ENCODE measurements around the gene BRSK2.

BRSK2 gene

GRCh38 chr11:1510928-1511327 lies 121.2 kb downstream of the BRSK2 start:
- no peak for DNase-seq (ENCODE audit: low read depth in 2 of 2, low spot score in 1 of 2)

- DNase-seq (ENCODE audit: low read depth in 2 of 2, low spot score in 1 of 2): no peak
Measured at GRCh38 chr11:1511937-1512496, 122.3 kb downstream of the BRSK2 start.

All from stimulated activated CD8-positive, alpha-beta memory T cell treated with anti-CD3 and anti-CD28 coated beads, Interleukin-4, amount 100 ng/mL, for 4 hours (primary cell).